ENCODE results near the gene STK36.

The STK36 gene

GRCh38 chr2:218662377-218662776 lies 9.5 kb upstream of the STK36 start:
- DNase-seq: no peak

- DNase-seq: no peak
Observed at GRCh38 chr2:218662827-218663226, 9.1 kb upstream of the STK36 start.

GRCh38 chr2:218663901-218664300 lies 8.0 kb upstream of the STK36 start:
- no peak for DNase-seq

- DNase-seq: no peak
Observed at GRCh38 chr2:218664653-218665052, 7.2 kb upstream of the STK36 start.

GRCh38 chr2:218671097-218671653 lies 711 bp upstream of the STK36 start:
- no peak for DNase-seq

- DNase-seq: no peak
Observed at GRCh38 chr2:218679119-218679518, 7.2 kb downstream of the STK36 start.

GRCh38 chr2:218680061-218680460 lies 8.2 kb downstream of the STK36 start:
- DNase-seq: no peak

GRCh38 chr2:218687400-218688060 lies 15.6 kb downstream of the STK36 start:
- peak; percentile 10 for DNase-seq

GRCh38 chr2:218691234-218691633 lies 19.3 kb downstream of the STK36 start:
- DNase-seq: no peak

- no peak for DNase-seq
Observed at GRCh38 chr2:218694405-218695145, 22.7 kb downstream of the STK36 start.

GRCh38 chr2:218698885-218699284 lies 27.0 kb downstream of the STK36 start:
- DNase-seq: no peak

GRCh38 chr2:218701806-218702205 lies 29.9 kb downstream of the STK36 start:
- DNase-seq: no peak

- no peak for DNase-seq
Observed at GRCh38 chr2:218703341-218703740, 31.5 kb downstream of the STK36 start.

- no peak for DNase-seq
Observed at GRCh38 chr2:218708086-218708485, 36.2 kb downstream of the STK36 start.

- no peak for DNase-seq
Observed at GRCh38 chr2:218709908-218710307, 38.0 kb downstream of the STK36 start.

GRCh38 chr2:218710334-218710686 lies 38.4 kb downstream of the STK36 start:
- DNase-seq: no peak

GRCh38 chr2:218710687-218711549 lies 39.0 kb downstream of the STK36 start, which contains the start of gene TTLL4:
TTLL4 (plus strand) TSS chr2:218710835; CDS start chr2:218737677, 26,842 bp downstream.
- DNase-seq: peak; percentile 94

- DNase-seq: no peak
Observed at GRCh38 chr2:218711550-218711929, 39.7 kb downstream of the STK36 start.

GRCh38 chr2:218713922-218714321 lies 42.0 kb downstream of the STK36 start:
- no peak for DNase-seq

- DNase-seq: no peak
Observed at GRCh38 chr2:218716070-218716469, 44.2 kb downstream of the STK36 start.

- DNase-seq: no peak
Observed at GRCh38 chr2:218717262-218717661, 45.4 kb downstream of the STK36 start.

GRCh38 chr2:218718058-218718457 lies 46.2 kb downstream of the STK36 start:
- no peak for DNase-seq

- no peak for DNase-seq
Observed at GRCh38 chr2:218719457-218719856, 47.6 kb downstream of the STK36 start.
